Fibroblast of upper back skin (primary cell): ENCODE measurements around the gene POLR1G.
"Not testable (repeated sequence)": the region's sequence is repeated elsewhere in the genome, so short reads cannot be mapped to it uniquely, and the experiment has no call there.

Experiments
- DNase-seq: peaks from one replicate; pipeline ENCODE4 v3.0.0-alpha.2; 2013

POLR1G gene

GRCh38 chr19:45421947-45422498 lies 15.6 kb downstream of the POLR1G start:
- no peak for DNase-seq

GRCh38 chr19:45423033-45423588 lies 16.7 kb downstream of the POLR1G start:
- DNase-seq = no peak

DNA sequence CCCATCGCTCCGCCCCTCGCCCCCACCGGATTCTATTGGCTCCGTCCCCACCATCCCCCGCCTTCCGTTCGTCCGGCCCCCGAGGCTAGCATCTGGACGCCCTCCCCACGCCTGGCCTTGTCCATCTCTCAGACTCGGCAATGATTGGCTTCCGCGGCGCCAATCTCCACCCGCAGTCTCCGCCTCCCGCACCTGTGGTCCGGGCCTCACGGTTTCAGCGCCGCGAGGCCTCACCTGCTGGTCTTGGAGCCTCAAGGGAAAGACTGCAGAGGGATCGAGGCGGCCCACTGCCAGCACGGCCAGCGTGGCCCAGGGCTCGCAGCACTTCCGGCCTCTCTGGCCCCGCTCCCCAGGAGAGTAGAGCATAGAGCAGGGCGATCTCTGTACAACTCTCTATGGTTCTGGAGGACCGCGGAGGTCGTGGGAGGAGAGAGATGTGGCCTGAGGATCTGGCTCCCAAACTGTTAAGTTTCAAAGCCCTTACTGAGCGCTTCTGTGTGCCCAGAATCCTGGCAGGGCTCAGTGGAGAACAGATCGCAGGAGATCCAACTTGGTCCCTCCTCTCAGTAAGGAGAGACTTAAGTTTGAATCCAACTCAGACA lies 17.2 kb downstream of the POLR1G start, which contains the start of gene ERCC1:
Gene ERCC1, minus strand, starts transcription at position 329 of the 602 bp plus-strand sequence. CDS start 543 bp downstream, outside the sequence.
- peak; percentile 94 for DNase-seq

GRCh38 chr19:45424191-45425058 lies 18.0 kb downstream of the POLR1G start:
- DNase-seq = peak; percentile 94

DNA sequence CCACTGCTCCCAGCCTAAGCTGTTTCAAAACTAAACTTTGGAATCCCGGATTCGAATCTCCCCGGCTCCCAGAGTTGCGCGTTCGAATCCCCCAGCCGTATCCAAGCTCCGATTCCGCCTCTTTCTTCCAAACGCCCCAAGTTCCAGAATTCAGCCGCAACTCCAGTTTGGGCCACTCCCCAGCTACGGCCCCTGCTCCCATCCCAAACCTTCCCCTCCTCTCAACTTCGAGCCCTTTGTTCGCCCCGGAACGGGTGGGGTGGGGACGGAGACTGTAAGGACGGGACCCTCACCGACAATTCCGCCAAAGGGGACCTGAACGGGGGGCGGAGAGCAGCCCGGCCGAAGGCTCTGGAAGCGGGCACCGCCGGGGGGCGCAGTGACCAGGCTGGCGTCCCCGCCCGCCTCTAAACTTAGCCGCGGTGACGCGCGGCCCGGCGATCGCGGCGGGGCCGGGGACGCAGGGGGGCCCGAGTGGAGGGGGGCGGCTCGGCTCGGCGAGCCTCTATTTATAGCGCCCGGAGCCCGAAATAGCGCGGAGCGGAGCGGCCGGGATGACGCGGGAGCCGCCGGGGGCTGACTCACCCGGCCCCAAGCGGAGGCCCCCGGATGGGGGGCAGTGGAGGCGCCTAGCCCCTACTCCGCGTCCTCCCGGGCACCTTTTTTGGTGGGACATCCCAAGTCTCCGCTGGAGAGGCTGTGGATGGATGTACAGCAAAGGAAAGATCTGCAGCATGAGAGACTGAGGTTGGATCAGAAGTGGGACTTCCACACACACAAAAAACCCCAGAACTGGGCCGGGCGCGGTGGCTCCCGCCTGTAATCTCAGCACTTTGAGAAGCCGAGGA lies 22.2 kb downstream of the POLR1G start:
- peak; percentile 67 for DNase-seq

GRCh38 chr19:45429896-45430295 lies 23.5 kb downstream of the POLR1G start:
- DNase-seq = not testable (repeated sequence)

DNA sequence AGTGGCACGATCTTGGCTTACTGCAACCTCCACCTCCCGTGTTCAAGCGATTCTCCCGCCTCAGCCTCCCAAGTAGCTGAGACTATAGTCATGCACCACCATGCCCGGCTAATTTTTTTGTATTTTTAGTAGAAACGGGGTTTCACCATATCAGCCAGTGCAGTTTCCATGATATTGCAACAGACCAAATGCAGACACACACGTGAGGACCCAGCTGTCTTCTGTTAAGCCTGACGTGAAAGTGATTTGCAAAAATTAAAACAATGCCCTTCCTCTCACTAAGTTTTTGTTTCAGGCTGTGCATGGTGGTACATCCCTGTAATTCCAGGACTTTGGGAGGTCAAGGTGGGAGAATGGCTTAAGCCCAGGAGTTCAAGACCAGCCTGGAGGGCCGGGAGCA lies 24.6 kb downstream of the POLR1G start:
- peak; percentile 68 for DNase-seq

DNA sequence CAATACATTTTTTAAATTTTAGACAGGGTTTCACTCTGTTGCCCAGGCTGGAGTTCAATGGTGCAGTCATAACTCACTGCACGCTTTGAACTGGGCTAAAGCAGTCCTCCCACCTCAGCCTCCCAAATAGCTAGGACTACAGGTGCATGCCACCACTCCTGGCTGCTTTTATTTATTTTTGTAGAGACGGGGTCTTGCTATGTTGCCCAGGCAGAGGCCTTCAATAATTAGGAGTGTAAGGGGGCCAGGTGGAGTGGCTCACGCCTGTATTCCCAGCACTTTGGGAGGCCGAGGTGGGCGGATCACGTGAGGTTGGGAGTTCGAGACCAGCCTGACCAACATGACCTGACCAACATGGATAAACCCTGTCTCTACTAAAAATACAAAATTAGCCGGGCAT lies 26.1 kb downstream of the POLR1G start:
- not testable (repeated sequence) for DNase-seq

DNA sequence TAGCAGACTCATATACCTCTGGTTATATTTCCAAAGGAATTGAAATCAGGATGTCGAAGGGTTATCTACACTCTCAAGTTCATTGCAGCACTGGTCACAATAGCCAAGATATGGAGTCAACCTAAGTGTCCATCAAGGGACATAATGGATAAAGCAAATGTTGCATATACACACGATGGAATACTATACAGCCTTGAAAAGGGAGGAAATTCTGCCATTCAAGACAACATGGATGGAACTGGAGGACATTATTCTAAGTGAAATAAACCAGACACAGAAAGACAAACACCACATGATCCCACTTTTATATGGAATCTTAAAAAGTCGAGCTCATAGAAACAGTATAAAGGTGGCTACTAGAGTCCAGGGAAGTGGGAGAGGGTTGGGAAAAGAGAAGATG lies 30.9 kb downstream of the POLR1G start:
- no peak for DNase-seq

DNA sequence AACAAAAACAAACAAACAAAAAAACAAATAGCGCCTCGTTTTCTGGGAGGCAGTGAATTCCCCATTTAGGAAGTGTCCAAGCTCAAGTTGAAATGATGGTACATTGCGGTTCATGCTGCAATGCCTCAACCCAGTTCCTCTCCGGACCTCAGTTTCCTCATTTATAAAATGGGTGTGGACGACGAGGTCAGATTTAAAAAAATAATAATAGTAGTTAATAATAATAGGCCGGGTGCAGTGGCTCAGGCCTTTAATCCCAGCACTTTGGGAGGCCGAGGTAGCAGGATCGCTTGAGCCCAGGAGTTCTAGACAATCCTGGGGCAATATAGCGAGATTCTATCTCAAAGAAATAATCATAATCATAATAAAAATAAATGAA lies 32.7 kb downstream of the POLR1G start:
- DNase-seq = no peak

DNA sequence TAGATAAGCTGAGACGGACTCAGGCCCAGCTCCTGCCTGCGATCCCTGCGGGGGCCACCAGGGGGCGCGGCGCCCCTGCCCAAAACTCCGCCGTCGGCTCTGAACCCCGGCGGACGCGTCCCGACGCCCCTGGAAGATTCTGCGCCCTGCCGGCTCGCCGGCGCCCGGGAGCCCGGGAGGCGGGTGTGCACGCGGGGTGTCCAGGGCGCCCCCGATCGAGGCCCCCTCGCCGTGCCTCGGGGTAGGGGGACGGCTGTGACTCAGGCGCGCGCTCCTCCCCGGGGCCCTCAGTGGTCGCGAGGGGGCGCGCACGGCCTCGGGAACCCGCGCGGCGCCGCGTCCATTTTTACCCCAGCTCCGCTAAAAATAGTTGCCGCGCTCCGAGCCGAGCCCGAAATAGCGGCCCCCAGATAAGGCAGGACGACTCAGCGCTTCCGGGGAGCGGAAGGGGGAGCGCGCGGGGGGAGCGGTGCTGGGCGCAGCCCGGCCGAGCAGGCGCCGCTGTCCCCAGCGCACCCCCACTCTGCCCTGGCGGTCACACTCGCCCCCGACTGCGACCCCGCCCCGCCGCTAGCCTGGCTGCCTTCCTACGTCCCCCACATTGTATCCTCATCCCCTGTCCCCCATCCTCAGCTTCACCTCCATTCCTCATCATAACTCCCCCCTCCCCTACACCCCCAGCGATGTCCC lies 33.3 kb downstream of the POLR1G start:
- peak; percentile 83 for DNase-seq

DNA sequence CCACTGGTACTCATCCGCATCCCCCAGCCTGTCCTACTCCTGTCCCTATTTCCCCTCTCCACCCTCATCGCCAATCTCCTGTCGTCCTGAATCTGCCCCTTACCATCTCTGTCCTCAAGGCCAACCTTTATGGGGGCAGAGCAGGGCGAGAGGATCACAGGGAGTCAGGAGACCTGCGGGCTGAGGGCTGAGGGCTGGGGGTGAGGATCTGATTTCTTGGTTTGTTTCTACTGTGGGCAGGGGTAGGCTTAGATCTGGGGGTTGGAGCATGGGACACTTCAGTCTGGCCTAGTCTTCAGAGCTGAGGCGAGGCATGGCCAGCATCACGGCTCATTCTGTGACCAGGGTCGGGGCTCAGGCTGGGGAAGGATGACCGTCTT lies 33.8 kb downstream of the POLR1G start:
- no peak for DNase-seq

- peak; percentile 48 for DNase-seq
Measured at GRCh38 chr19:45440873-45441654, 34.6 kb downstream of the POLR1G start.

GRCh38 chr19:45442408-45442777 lies 35.9 kb downstream of the POLR1G start:
- DNase-seq = no peak

DNA sequence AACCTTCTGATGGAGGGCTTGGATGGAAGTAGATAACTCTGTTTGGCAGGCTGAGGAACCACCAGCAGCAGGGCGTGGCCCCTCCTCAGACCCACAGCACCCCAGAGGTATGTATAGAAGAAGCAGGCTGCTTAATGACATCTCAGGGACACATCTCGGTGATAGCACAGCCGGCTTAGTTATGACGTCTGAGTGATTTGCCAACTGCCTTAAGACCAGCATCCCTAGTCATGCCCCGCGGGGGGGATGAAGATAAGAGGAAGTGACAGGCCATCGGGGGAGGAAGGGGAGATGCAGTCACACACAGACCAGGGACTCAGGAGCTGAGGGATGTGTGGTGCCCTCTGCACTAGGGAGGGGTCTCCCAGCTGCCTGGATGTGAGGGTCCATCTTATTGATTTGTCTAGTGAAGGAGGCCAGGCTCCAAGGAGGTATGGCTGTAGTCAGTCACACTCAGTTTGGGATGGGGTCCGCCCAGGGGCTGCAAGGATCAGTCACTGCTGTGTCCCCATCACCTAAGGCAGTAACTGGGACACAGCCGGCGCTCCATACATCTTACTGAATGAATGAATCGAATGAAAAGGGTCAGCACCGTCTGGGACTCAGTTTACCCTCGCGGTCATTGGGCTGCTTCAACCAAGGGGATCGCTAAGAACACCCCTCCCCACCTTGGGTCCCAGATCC lies 36.5 kb downstream of the POLR1G start:
- DNase-seq = peak; percentile 40

DNA sequence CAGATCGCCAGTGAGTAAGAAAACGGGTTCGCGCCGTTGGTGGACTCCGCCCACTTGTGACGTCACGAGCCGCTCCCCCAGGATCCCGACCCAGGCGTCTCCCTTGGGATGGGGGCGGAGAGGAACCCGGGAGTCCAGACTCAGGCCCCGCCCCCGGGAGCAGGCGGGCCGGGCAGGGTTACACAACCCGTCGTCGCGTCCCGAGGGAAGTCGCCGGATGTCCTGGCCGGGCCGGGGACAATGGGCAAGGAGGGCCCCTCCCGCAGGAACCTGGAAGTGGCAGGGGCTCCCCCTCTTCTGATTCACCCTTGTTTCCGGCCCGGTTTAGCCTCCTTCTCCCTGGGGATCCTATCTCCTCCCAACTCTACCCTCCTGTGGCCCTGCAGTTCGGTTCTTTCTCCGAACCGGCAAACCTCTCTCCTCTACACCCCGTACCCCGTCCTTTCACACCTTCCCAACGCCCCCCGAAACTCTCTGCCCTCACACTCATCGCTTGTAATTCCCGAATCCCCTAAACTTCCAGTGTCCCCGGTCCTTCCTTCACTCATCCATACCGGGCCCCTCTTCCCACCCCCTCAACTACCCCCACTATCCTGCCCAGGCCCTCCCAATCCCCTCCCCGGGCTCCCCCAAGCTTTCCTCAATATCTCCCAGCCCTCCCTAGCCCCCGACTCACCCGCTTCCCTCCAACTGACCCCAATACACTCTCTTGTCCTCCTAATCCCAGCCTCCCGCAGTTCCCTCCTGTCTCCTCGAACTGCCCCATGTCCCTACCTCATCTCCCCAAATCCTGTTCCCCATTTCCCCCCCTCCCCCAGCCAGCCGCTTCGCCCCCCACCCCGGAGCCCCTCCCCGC lies 37.2 kb downstream of the POLR1G start:
- peak; percentile 89 for DNase-seq

DNA sequence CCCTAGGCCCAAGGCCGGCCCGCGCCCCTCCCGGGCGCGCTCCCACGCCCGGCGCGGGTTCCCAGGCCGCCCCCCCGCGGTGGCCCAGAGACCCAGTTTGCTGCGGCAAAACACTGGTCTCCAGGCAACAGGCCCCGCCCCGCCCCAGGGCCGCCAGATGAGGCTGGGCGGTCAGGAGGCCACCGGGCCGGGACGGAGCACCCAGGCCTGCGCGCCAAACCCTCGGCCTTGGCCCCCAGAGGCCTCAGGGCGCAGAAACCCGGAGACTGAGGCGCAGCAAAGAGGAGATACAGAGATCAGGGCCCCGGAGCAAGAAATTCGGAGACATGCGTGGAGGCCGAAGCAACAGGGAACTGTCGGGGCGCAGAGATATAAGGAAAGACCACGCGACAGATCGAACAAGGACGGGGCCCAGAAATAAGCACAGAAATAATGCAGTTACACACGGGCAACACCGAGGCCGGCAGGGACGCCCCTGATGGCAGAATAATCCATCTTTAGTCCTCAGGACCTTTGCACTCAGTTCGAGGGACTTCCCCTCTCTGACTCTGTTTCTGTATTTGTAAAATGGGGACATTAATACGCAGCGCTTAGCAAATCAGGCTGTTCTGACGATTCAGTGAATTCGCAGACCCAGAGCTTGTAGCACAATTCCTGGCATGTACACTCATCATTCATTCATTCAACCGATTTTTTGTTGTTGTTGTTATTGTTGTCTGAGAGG lies 38.0 kb downstream of the POLR1G start:
- peak; percentile 68 for DNase-seq

- no peak for DNase-seq
Measured at GRCh38 chr19:45445139-45445538, 38.7 kb downstream of the POLR1G start.

DNA sequence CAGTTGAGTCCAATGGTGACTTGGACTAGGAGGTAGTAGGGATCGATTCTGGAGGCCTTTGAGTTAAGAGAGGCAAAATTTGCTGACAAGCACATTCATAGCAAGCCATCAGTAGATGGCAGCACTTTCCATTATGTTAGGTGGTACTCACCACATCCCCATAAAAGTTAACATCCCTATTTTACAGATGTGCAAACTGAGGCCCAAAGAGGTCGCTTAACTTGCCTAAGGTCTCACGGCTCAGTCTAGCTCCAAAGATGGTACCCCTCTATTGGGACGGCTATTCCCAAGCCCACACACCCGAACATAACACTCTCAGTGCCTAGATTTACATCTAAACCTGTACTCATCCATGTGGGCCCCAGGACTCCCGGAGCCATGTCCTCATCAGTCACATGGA lies 39.9 kb downstream of the POLR1G start:
- DNase-seq = peak; percentile 43
